ENCODE results near the gene ELMO3. TPM values are rescaled to one million over a fixed set of nuclear protein-coding genes. Genes with fewer than 3 reads are reported as not detected.

Gene ELMO3
- total RNA-seq, 2 donors from 2014 or later, result 3.0 to 3.1 TPM

- ATAC-seq (replicated peaks in 1 of 2) (no peak), DNase-seq (no peak)
- Mint-ChIP-seq H3K27ac (peak overlapping the region; percentile 67), H3K9me3 (no peaks in the 10 kb centered on the region), H3K4me1 (ENCODE audit: low read depth) (peaks cover 40% of the 10 kb centered on the region), H3K27me3 (ENCODE audit: low read depth) (peaks cover 20% of the 10 kb centered on the region), H3K36me3 (ENCODE audit: insufficient read depth in 2 of 2) (peaks cover 2 to 5% of the 10 kb centered on the region in 2 donors), H3K4me3 (peak overlapping the region; percentile 86)
Measured at GRCh38 chr16:67249178-67250044, 50.5 kb downstream of the ELMO3 start.

GRCh38 chr16:67250045-67250327 lies 51.1 kb downstream of the ELMO3 start:
- H3K4me1 Mint-ChIP-seq (ENCODE audit: low read depth), result peaks cover 34% of the 10 kb centered on the region
- H3K27ac Mint-ChIP-seq, result peak overlapping the region; percentile 32
- no peaks in the 10 kb centered on the region for H3K9me3 Mint-ChIP-seq
- peaks cover 20% of the 10 kb centered on the region for H3K27me3 Mint-ChIP-seq (ENCODE audit: low read depth)
- peak overlapping the region; percentile 86 for H3K4me3 Mint-ChIP-seq
- no peak for ATAC-seq (replicated peaks in 1 of 2)
- peaks cover under 1 to 4% of the 10 kb centered on the region in 2 donors for H3K36me3 Mint-ChIP-seq (ENCODE audit: insufficient read depth in 2 of 2)
- DNase-seq, result no peak

- H3K27ac Mint-ChIP-seq, result no peak overlapping the region
- H3K27me3 Mint-ChIP-seq (ENCODE audit: low read depth), result peaks cover 20% of the 10 kb centered on the region
- H3K36me3 Mint-ChIP-seq (ENCODE audit: insufficient read depth in 2 of 2), result peaks cover 0 to 2% of the 10 kb centered on the region in 2 donors
- peaks cover 20% of the 10 kb centered on the region for H3K4me1 Mint-ChIP-seq (ENCODE audit: low read depth)
- H3K9me3 Mint-ChIP-seq, result no peaks in the 10 kb centered on the region
- ATAC-seq (replicated peaks in 1 of 2) (no peak), DNase-seq (no peak)
- no peak overlapping the region for H3K4me3 Mint-ChIP-seq
Measured at GRCh38 chr16:67252609-67253497, 53.9 kb downstream of the ELMO3 start.

Other genes starting within 250 kb of the ELMO3 start
- 10 to 100 TPM in 1 of 2 donors, 1 to 10 TPM in 1; 6.9 to 11.5 TPM for gene CES3, start 237.9 kb upstream of the ELMO3 start, total RNA-seq
- gene CES4A, start 210.5 kb upstream of the ELMO3 start, total RNA-seq, result 10 to 100 TPM; 24.4 to 38.8 TPM
- 100 to 1,000 TPM; 106 to 133 TPM for gene CBFB, start 170.0 kb upstream of the ELMO3 start, total RNA-seq
- gene PHAF1, start 89.2 kb upstream of the ELMO3 start, total RNA-seq, result 10 to 100 TPM; 14.8 to 18.2 TPM
- gene B3GNT9, start 48.1 kb upstream of the ELMO3 start, total RNA-seq, result 1 to 10 TPM; 5.7 to 7.5 TPM
- gene TRADD, start 39.2 kb upstream of the ELMO3 start, total RNA-seq, result 10 to 100 TPM; 38.1 to 50.7 TPM
- 10 to 100 TPM; 32.1 to 37.1 TPM for gene FBXL8, start 39.2 kb upstream of the ELMO3 start, total RNA-seq
- 10 to 100 TPM; 63.4 to 87.7 TPM for gene HSF4, start 34.4 kb upstream of the ELMO3 start, total RNA-seq
- 10 to 100 TPM; 21.6 to 30.6 TPM for gene NOL3, start 28.6 kb upstream of the ELMO3 start, total RNA-seq
- 10 to 100 TPM; 31.9 to 34.3 TPM for gene MATCAP1, start 15.2 kb upstream of the ELMO3 start, total RNA-seq
- gene EXOC3L1, start 9.0 kb upstream of the ELMO3 start, total RNA-seq, result not detected
- gene E2F4, start 7.0 kb upstream of the ELMO3 start, total RNA-seq, result 10 to 100 TPM; 82.8 to 91.7 TPM
- 10 to 100 TPM; 29.8 to 31.0 TPM for gene TMEM208, start 28.0 kb downstream of the ELMO3 start, total RNA-seq
- gene FHOD1, start 48.4 kb downstream of the ELMO3 start, total RNA-seq, result 100 to 1,000 TPM; 106 to 114 TPM
- gene SLC9A5, start 49.8 kb downstream of the ELMO3 start, total RNA-seq, result 1 to 10 TPM; 7.6 to 7.9 TPM
- gene PLEKHG4, start 80.4 kb downstream of the ELMO3 start, total RNA-seq, result 10 to 100 TPM; 30.4 to 46.9 TPM
- gene KCTD19, start 127.6 kb downstream of the ELMO3 start, total RNA-seq, result 1 to 10 TPM; 7.9 to 8.5 TPM
- gene LRRC36, start 127.7 kb downstream of the ELMO3 start, total RNA-seq, result 1 to 10 TPM; 3.1 to 4.4 TPM
- gene TPPP3, start 194.4 kb downstream of the ELMO3 start, total RNA-seq, result under 1 TPM in 1 of 2 donors, not detected in 1; 0.16 TPM
- gene ZDHHC1, start 217.3 kb downstream of the ELMO3 start, total RNA-seq, result 1 to 10 TPM; 1.9 to 2.1 TPM
- gene HSD11B2, start 232.0 kb downstream of the ELMO3 start, total RNA-seq, result 1 to 10 TPM in 1 of 2 donors, under 1 TPM in 1; 0.53 to 1.1 TPM

Measured in activated T-cell treated with anti-CD3 and anti-CD28 coated beads, Interleukin-2, amount 50 U/mL, for 72 hours (primary cell).